ENCODE results near the gene TTC13. TPM values are rescaled to one million over a fixed set of nuclear protein-coding genes. Genes with fewer than 3 reads are reported as not detected.

Gene TTC13
- total RNA-seq, 1 experiment from 2014 or later = 4.4 TPM

DNA sequence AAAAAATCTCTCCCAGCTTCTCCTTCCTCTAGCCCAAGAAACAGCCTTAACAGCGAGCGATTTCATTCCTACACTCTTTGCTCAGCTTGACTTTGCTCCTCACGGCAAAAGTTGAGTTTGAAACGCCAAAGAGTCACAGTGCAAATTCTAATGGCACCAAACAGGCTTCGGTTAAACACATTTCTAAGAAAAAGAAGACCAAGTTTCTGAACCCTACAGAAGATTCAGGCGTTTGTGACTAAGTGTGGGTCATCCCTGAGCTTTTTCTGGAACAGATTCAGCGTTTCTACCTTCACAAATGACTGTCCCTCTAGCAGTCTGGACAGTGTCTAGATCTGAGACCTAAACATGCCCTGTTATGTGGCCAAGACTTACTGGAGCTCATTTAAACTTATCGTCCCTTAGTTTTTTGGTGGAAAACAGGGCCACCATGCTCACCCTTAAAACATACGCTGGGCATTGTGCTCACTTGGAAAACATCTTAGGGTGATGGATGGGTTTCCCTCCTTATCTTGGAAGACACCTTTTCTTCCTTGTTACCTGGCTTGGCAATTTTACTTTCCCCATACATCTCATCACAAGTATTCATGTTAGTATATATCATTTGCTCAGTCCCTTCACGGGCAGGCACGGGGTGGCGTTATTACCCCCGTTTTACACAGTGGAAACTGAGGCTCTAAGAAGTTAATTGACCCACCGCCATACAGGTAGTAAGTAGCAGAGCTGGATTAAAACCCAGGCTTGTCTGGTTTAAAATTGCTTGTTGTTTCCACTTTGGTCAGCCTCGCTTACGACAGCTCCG is 111.4 kb downstream of the TTC13 start:
- ChIA-PET POLR2A (interaction anchor here (1.3 kb wide), 1 partner anchor 13 kb away, joined by 4 read pairs; no protein-coding TSS in a partner anchor), CTCF (interaction anchor here (0.9 kb wide), 1 partner anchor 28 kb away, joined by 3 read pairs; no protein-coding TSS in a partner anchor)
- Mint-ChIP-seq H3K4me1 (peaks cover 41% of the 10 kb centered on the region), H3K27me3 (ENCODE audit: low read depth) (peaks cover 12% of the 10 kb centered on the region), H3K4me3 (peak overlapping the region; percentile 84), H3K9me3 (no peaks in the 10 kb centered on the region), H3K36me3 (0 out of 2 replicates have a peak, but pooled peaks cover 3% of the 10 kb centered on the region), H3K27ac (no peak overlapping the region)
- ATAC-seq (no peak), DNase-seq (ENCODE audit: low spot score) (no peak)
- TF ChIP-seq ATF6 (CRISPR knock-in tag; IDR thresholded peaks at IDR 0.05) = no peak
- TF ChIP-seq, protein P1, sequence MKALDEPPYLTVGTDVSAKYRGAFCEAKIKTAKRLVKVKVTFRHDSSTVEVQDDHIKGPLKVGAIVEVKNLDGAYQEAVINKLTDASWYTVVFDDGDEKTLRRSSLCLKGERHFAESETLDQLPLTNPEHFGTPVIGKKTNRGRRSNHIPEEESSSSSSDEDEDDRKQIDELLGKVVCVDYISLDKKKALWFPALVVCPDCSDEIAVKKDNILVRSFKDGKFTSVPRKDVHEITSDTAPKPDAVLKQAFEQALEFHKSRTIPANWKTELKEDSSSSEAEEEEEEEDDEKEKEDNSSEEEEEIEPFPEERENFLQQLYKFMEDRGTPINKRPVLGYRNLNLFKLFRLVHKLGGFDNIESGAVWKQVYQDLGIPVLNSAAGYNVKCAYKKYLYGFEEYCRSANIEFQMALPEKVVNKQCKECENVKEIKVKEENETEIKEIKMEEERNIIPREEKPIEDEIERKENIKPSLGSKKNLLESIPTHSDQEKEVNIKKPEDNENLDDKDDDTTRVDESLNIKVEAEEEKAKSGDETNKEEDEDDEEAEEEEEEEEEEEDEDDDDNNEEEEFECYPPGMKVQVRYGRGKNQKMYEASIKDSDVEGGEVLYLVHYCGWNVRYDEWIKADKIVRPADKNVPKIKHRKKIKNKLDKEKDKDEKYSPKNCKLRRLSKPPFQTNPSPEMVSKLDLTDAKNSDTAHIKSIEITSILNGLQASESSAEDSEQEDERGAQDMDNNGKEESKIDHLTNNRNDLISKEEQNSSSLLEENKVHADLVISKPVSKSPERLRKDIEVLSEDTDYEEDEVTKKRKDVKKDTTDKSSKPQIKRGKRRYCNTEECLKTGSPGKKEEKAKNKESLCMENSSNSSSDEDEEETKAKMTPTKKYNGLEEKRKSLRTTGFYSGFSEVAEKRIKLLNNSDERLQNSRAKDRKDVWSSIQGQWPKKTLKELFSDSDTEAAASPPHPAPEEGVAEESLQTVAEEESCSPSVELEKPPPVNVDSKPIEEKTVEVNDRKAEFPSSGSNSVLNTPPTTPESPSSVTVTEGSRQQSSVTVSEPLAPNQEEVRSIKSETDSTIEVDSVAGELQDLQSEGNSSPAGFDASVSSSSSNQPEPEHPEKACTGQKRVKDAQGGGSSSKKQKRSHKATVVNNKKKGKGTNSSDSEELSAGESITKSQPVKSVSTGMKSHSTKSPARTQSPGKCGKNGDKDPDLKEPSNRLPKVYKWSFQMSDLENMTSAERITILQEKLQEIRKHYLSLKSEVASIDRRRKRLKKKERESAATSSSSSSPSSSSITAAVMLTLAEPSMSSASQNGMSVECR (CRISPR knock-in tag; IDR thresholded peaks at IDR 0.05; ENCODE audit: borderline replicate concordance) = no peak
- TF ChIP-seq, protein P2, sequence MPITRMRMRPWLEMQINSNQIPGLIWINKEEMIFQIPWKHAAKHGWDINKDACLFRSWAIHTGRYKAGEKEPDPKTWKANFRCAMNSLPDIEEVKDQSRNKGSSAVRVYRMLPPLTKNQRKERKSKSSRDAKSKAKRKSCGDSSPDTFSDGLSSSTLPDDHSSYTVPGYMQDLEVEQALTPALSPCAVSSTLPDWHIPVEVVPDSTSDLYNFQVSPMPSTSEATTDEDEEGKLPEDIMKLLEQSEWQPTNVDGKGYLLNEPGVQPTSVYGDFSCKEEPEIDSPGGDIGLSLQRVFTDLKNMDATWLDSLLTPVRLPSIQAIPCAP (CRISPR knock-in tag; IDR thresholded peaks at IDR 0.05) = no peak
- TF ChIP-seq NFATC4 (CRISPR knock-in tag; IDR thresholded peaks at IDR 0.05) = no peak
- no peak for TF ChIP-seq NR2C2 (CRISPR knock-in tag; IDR thresholded peaks at IDR 0.05)
- no peak for TF ChIP-seq TEAD1 (CRISPR knock-in tag; IDR thresholded peaks at IDR 0.05)
- TF ChIP-seq, protein P3, sequence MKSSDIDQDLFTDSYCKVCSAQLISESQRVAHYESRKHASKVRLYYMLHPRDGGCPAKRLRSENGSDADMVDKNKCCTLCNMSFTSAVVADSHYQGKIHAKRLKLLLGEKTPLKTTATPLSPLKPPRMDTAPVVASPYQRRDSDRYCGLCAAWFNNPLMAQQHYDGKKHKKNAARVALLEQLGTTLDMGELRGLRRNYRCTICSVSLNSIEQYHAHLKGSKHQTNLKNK (CRISPR knock-in tag; IDR thresholded peaks at IDR 0.05) = no peak
- no peak for TF ChIP-seq ZBTB21 (CRISPR knock-in tag; IDR thresholded peaks at IDR 0.05; ENCODE audit: borderline replicate concordance)
- no peak for TF ChIP-seq ZNF138 (CRISPR knock-in tag; conservative IDR thresholded peaks at IDR 0.05)

- H3K27ac Mint-ChIP-seq = no peak overlapping the region
- DNase-seq (ENCODE audit: low spot score) (no peak), ATAC-seq (no peak)
- CTCF ChIA-PET = no interaction called here
- POLR2A ChIA-PET = interaction anchor here (1.3 kb wide), 1 partner anchor 14 kb away, joined by 4 read pairs; no protein-coding TSS in a partner anchor
- peaks cover 12% of the 10 kb centered on the region for H3K27me3 Mint-ChIP-seq (ENCODE audit: low read depth)
- H3K4me1 Mint-ChIP-seq = peaks cover 41% of the 10 kb centered on the region
- peak overlapping the region; percentile 84 for H3K4me3 Mint-ChIP-seq
- no peaks in the 10 kb centered on the region for H3K9me3 Mint-ChIP-seq
- TF ChIP-seq SMAD3 (CRISPR knock-in tag; IDR thresholded peaks at IDR 0.05; ENCODE audit: borderline replicate concordance) (no peak), CREM (CRISPR knock-in tag; IDR thresholded peaks at IDR 0.05) (no peak), ATF1 (CRISPR knock-in tag; IDR thresholded peaks at IDR 0.05) (no peak), ZNF671 (CRISPR knock-in tag; IDR thresholded peaks at IDR 0.05) (no peak)
- H3K36me3 Mint-ChIP-seq = 0 out of 2 replicates have a peak, but pooled peaks cover 3% of the 10 kb centered on the region
Observed at GRCh38 chr1:230866171-230867070, 112.2 kb downstream of the TTC13 start.
